Smooth muscle cell (in vitro differentiated cells): ENCODE results near the gene NF2. TPM values are rescaled to one million over a fixed set of nuclear protein-coding genes. Genes with fewer than 3 reads are reported as not detected.

Experiments
- DNase-seq: peaks from one replicate; lab custom pipeline; 2025; ENCODE audit not compliant: unreplicated experiment; lab: John Stamatoyannopoulos, UW
- H2AFZ ChIP-seq: fragments of 200-600 bp; sonication (generic); 2 replicates; pipeline ENCODE4 v1.6.0; 2016; ENCODE audit warnings: antibody characterized with exemption, low read depth, mild to moderate bottlenecking
- H3F3A ChIP-seq: fragments of 200-600 bp; sonication (generic); 2 replicates; pipeline ENCODE4 v1.6.0; 2017; ENCODE audit warnings: antibody characterized with exemption, low read depth
- H3K27ac ChIP-seq: fragments of 200-600 bp; sonication (generic); 2 replicates; pipeline ENCODE4 v1.5.1; 2016; ENCODE audit warnings: low read depth, mild to moderate bottlenecking
- H3K27me3 ChIP-seq: fragments of 200-600 bp; sonication (generic); 2 replicates; pipeline ENCODE4 v1.6.1; 2016; ENCODE audit warnings: low read depth, mild to moderate bottlenecking
- H3K36me3 ChIP-seq: fragments of 200-600 bp; sonication (generic); 2 replicates; pipeline ENCODE4 v1.5.1; 2016; ENCODE audit warnings: low read depth
- H3K4me1 ChIP-seq: fragments of 200-600 bp; sonication (generic); 2 replicates; pipeline ENCODE4 v1.5.1; 2016; ENCODE audit warnings: low read depth
- H3K4me2 ChIP-seq: fragments of 200-600 bp; sonication (generic); 2 replicates; pipeline ENCODE4 v1.6.0; 2016; ENCODE audit warnings: mild to moderate bottlenecking
- H3K4me3 ChIP-seq: fragments of 200-600 bp; sonication (generic); 2 replicates; pipeline ENCODE4 v1.5.1; 2016; ENCODE audit warnings: mild to moderate bottlenecking
- H3K79me2 ChIP-seq: fragments of 200-600 bp; sonication (generic); 2 replicates; pipeline ENCODE4 v1.6.0; 2016; ENCODE audit warnings: low read depth, mild to moderate bottlenecking
- H3K9ac ChIP-seq: fragments of 200-600 bp; sonication (generic); 2 replicates; pipeline ENCODE4 v1.6.0; 2016; ENCODE audit warnings: low read depth
- H3K9me3 ChIP-seq: fragments of 200-600 bp; sonication (generic); replicated peaks from 2 replicates; pipeline ENCODE4 v1.5.1; 2016; ENCODE audit warnings: low read depth
- H4K20me1 ChIP-seq: fragments of 200-600 bp; sonication (generic); 2 replicates; pipeline ENCODE4 v1.6.0; 2016; ENCODE audit warnings: low read depth
- CTCF ChIP-seq: fragments of 200-600 bp; sonication (generic); IDR thresholded peaks from 2 replicates; pipeline ENCODE4 v1.5.1; 2017; ENCODE audit warnings: borderline replicate concordance, mild to moderate bottlenecking, antibody characterized with exemption; ENCODE audit not compliant: insufficient read depth, poor library complexity, severe bottlenecking
- WGBS: methylation state at CpG from one replicate; pipeline ENCODE4 v1.1.7; 2016; ENCODE audit warnings: low lambda C conversion rate; 5-methylcytosine and 5-hydroxymethylcytosine counted together
- polyA plus RNA-seq: library from polyadenylated mRNA; unstranded; fragments of >200 nt; fragmentation: Nextera tagmentation; extraction: Ambion mirVana; gene quantifications from 2 replicates; pipeline ENCODE4 v1.2.1, GENCODE V29; 2016
- total RNA-seq: library from RNA; depleted of rRNA; stranded (reverse); fragments of >200 nt; gene quantifications from 2 replicates; pipeline ENCODE4 v1.2.3, GENCODE V29; 2014

NF2 gene
- total and polyA plus RNA-seq, 2 experiments from 2014 or later: 21.5 to 21.7 TPM

GRCh38 chr22:29617922-29618629, 14.6 kb downstream of the NF2 start:
- no peak overlapping the region for H3K4me2 ChIP-seq
- peaks cover 55% of the 10 kb centered on the region for H4K20me1 ChIP-seq
- H2AFZ ChIP-seq: no peak overlapping the region
- no peaks in the 10 kb centered on the region for H3K27me3 ChIP-seq
- H3K27ac ChIP-seq: peak overlapping the region; percentile 74
- no peak for TF ChIP-seq CTCF
- no peak for DNase-seq
- H3K4me1 ChIP-seq: peaks cover 2% of the 10 kb centered on the region
- H3K9me3 ChIP-seq: no peaks in the 10 kb centered on the region
- peak overlapping the region; percentile 21 for H3K9ac ChIP-seq
- 14% methylated on average over 2 of the region's 2 CpGs for WGBS
- peaks cover 7% of the 10 kb centered on the region for H3F3A ChIP-seq
- H3K4me3 ChIP-seq: no peak overlapping the region
- H3K79me2 ChIP-seq: peaks cover 51% of the 10 kb centered on the region
- H3K36me3 ChIP-seq: no peaks in the 10 kb centered on the region

GRCh38 chr22:29621761-29622526, 18.5 kb downstream of the NF2 start:
- H3K79me2 ChIP-seq: peaks cover 17% of the 10 kb centered on the region
- no peak for DNase-seq
- H3K4me3 ChIP-seq: no peak overlapping the region
- no peaks in the 10 kb centered on the region for H3K9me3 ChIP-seq
- H3K27ac ChIP-seq: peak overlapping the region; percentile 90
- H3K4me2 ChIP-seq: peak overlapping the region; percentile 15
- no peaks in the 10 kb centered on the region for H3K36me3 ChIP-seq
- H3K27me3 ChIP-seq: no peaks in the 10 kb centered on the region
- H4K20me1 ChIP-seq: peaks cover 59% of the 10 kb centered on the region
- no peak overlapping the region for H2AFZ ChIP-seq
- no peak for TF ChIP-seq CTCF
- H3F3A ChIP-seq: peaks cover 7% of the 10 kb centered on the region
- H3K4me1 ChIP-seq: peaks cover 2% of the 10 kb centered on the region
- H3K9ac ChIP-seq: peak overlapping the region; percentile 64
- 49% methylated on average over 5 of the region's 5 CpGs for WGBS

- H3K4me2 ChIP-seq: peak overlapping the region; percentile 18
- peaks cover 17% of the 10 kb centered on the region for H3K79me2 ChIP-seq
- peaks cover 57% of the 10 kb centered on the region for H4K20me1 ChIP-seq
- H3K27ac ChIP-seq: peak overlapping the region; percentile 90
- H3K4me3 ChIP-seq: no peak overlapping the region
- no peaks in the 10 kb centered on the region for H3K27me3 ChIP-seq
- TF ChIP-seq CTCF: no peak
- no peak for DNase-seq
- WGBS: 72% methylated on average over 6 of the region's 6 CpGs
- H3K4me1 ChIP-seq: peaks cover 1% of the 10 kb centered on the region
- no peaks in the 10 kb centered on the region for H3K36me3 ChIP-seq
- H3F3A ChIP-seq: peaks cover 7% of the 10 kb centered on the region
- H3K9ac ChIP-seq: no peak overlapping the region
- no peak overlapping the region for H2AFZ ChIP-seq
- no peaks in the 10 kb centered on the region for H3K9me3 ChIP-seq
Measured at GRCh38 chr22:29623059-29623458, 19.6 kb downstream of the NF2 start.
